Motor neuron (in vitro differentiated cells): Measurements from ENCODE around the gene LINGO3. TPM values are rescaled to one million over a fixed set of nuclear protein-coding genes. Genes with fewer than 3 reads are reported as not detected.

Source experiments
- ATAC-seq, 8 experiments: fragments of 200-7000 bp; cut with Tn5 transposase; replicated peaks in 6 of 8; 2 replicates each; pipeline ENCODE4 v1.8.0; 2021; ENCODE audit warnings: mild to moderate bottlenecking in 8 of 8, moderate library complexity in 8 of 8
- H3K27ac ChIP-seq, 2 donors: fragments of 250-450 bp; sonication (Bioruptor Pico); 2 replicates each; pipeline ENCODE4 v1.9.0; 2021; ENCODE audit warnings: antibody characterized with exemption in 2 of 2, mild to moderate bottlenecking in 2 of 2, moderate library complexity in 1 of 2
- H3K4me1 ChIP-seq, 2 donors: fragments of 250-450 bp; sonication (Bioruptor Pico); replicated peaks in 1 of 2; 2 replicates each; pipeline ENCODE4 v1.6.1; 2021; ENCODE audit warnings: antibody characterized with exemption in 2 of 2, mild to moderate bottlenecking in 2 of 2, moderate library complexity in 1 of 2
- H3K4me3 ChIP-seq, 5 donors: fragments of 250-450 bp; sonication (Bioruptor Pico); 2 replicates each; pipeline ENCODE4 v1.9.0; 2021; ENCODE audit warnings: antibody characterized with exemption in 5 of 5, mild to moderate bottlenecking in 5 of 5, moderate library complexity in 4 of 5
- WGBS, 10 experiments: fragments of 450-650 bp; shearing (Covaris generic); methylation state at CpG; one replicate each; pipeline ENCODE4 v1.0.0; 2022; 5-methylcytosine and 5-hydroxymethylcytosine counted together
- in situ Hi-C, 9 experiments: fragments of 400-800 bp; cut with MboI; loops; one replicate each; pipeline ENCODE4 v1.15.0; 2021; ENCODE audit warnings: low sequenced_read_pairs in 9 of 9, low pct_unique_long_range_greater_than_20kb in 2 of 9; ENCODE audit not compliant: unreplicated experiment in 9 of 9
- total RNA-seq, 8 experiments: library from RNA; unstranded; fragments of 300-600 nt; gene quantifications; 2 replicates each; pipeline versions ENCODE4 v1.2.3 to v1.2.4, GENCODE V29; 2022

The LINGO3 gene
- total RNA-seq, 8 experiments from 2014 or later: 0.27 to 1.4 (median 0.35) TPM; not detected in 3

DNA sequence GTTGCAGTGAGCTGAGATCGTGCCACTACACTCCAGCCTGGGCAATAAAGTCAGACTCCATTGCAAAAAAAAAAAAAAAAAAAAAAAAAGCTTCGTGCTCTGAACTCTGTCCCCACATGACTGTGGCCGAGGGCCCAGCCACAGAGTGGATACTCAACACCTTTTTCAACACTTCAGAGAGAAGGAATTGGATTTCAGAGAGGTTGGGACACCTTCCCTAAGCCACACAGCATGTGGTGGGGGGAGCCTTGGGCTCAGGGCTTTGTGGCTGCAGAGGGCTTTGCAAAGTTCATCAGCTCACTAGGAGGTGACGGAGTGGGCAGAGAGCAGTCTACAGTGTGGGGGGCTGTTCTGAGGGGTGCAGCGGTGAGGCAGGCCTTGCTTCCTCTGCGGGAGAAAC lies 11.0 kb upstream of the LINGO3 start:
- H3K4me1 ChIP-seq: peaks cover 6% of the 10 kb centered on the region in 2 donors
- no peak overlapping the region for H3K4me3 ChIP-seq
- WGBS, 10 experiments: 57 to 100% (median 90%) methylated on average over 1 to 2 of the region's 6 CpGs; no CpG with 5 or more reads in 5 of the 10 experiments
- no peak overlapping the region for H3K27ac ChIP-seq
- no peak for ATAC-seq
- in situ Hi-C loops: no loop called here

DNA sequence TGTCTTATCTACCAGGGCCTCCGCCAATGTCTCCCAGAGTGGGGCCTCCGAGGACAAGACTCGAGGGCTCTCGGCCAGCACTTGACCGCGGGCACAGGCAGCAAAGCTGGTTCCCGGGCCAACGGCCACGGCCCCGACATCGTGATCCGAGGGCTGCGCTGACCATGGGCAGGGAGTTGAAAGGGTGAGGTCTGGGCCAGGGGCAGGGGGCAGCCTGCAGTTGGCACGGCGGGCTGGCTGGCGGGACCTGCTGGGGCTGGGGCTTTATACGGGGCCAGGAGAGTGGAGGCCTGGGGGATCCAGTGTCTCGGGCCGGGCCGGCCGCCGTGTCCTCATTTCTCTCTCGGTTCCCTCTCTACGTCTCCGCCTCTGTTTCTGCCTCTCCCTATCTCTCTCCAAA lies 9.8 kb upstream of the LINGO3 start:
- Histone ChIP-seq H3K4me3 (no peak overlapping the region), H3K27ac (peak overlapping the region in 1 of 2 donors; percentile 48), H3K4me1 (peaks cover 6% of the 10 kb centered on the region in 2 donors)
- in situ Hi-C loops: no loop called here
- no peak for ATAC-seq
- WGBS, 10 experiments: 20 to 100% (median 60%) methylated on average over 1 to 3 of the region's 25 CpGs; no CpG with 5 or more reads in 7 of the 10 experiments

DNA sequence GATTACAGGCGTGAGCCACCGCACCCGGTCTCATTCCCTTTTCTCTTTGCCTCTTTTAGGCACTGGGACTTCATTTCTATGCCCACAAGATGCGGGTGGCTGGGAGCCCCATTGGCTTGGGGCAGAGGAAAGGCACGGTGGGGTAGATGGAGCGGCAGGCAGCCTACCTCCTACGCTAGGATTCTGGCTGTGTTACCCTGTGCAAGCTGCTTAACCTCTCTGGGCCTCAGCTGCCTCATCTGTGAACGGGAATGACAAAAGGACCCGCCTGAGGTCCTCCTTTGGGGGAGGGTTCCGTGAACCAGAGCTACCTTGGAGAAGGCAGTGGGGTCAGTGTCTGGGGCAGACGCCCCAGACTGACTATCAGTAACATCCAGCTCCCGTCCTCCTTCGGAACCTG lies 9.3 kb upstream of the LINGO3 start:
- Histone ChIP-seq H3K4me1 (peaks cover 6% of the 10 kb centered on the region in 2 donors), H3K4me3 (no peak overlapping the region), H3K27ac (no peak overlapping the region)
- ATAC-seq: no peak
- WGBS, 10 experiments: 78 to 90% (median 80%) methylated on average over 1 to 8 of the region's 13 CpGs; no CpG with 5 or more reads in 5 of the 10 experiments
- in situ Hi-C loops: no loop called here

DNA sequence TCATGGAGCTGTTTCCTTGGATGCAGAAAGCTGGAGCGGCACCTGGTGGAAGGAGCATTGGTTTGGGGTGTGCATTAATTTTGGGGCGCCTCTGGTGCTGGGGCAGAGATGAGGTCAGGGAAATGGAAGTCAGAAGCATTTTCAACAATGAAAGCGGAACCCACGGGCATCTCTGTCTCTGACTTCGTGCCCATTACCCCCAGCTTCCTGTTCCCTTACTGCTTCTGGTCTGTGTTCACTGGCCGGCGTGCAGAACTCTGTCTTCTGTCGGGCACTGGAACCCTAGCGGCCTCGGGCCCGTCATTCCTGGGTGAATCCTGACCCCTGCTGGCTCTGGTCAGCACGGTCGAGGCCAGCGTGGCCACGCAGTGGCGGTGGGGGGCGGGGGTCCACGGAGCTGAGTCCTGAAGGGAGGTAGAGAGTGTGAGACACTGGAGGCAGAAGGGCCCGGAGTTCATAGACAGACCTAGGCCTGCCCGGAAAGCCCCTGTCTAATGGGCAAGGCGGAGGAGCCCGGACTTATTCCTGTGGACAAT lies 7.9 kb upstream of the LINGO3 start:
- peak; percentile 33 to 92 (median 72) for ATAC-seq
- H3K27ac ChIP-seq: no peak overlapping the region
- WGBS, 10 experiments: 4 to 86% (median 16%) methylated on average over 1 to 9 of the region's 22 CpGs; no CpG with 5 or more reads in 6 of the 10 experiments
- H3K4me1 ChIP-seq: peaks cover 6% of the 10 kb centered on the region in 2 donors
- H3K4me3 ChIP-seq: no peak overlapping the region
- in situ Hi-C loops: no loop called here

DNA sequence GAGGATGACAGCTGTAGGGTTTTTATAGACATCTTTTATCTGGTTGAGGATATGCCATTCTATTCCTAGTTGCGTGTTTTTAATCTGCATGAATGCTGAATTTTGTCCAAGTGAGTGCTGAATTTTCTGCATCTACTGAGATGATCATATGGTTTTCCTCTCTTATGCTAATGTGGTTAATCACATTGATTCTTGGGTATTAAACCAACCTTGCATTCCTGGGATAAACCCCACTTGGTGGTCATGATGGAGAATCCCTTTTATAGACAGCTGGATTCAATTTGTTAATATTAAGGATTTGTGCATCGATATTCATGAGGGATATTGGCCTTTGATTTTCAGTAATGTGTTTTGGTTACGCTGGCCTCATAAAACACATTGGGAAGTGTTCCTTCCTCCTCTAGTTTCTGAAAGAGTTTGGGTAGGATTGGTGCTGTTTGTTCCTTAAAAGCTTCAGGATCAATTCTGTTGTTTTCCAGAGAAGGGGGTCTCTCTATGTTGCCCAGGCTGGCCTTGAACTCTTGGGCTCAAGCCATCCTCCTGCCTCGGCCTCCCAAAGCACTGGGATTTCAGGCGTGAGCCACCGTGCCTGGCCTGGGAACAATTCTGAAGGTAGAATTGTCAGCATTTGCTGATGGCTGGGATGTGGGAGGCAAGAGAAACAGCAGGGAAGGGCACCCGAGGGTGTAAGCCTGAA lies 7.3 kb upstream of the LINGO3 start:
- no peak overlapping the region for H3K4me3 ChIP-seq
- no peak for ATAC-seq
- no peak overlapping the region for H3K27ac ChIP-seq
- in situ Hi-C loops: no loop called here
- 79 to 100% (median 84%) methylated on average over 1 to 6 of the region's 7 CpGs; no CpG with 5 or more reads in 2 of the 10 experiments for WGBS, 10 experiments
- H3K4me1 ChIP-seq: peaks cover 6% of the 10 kb centered on the region in 2 donors

DNA sequence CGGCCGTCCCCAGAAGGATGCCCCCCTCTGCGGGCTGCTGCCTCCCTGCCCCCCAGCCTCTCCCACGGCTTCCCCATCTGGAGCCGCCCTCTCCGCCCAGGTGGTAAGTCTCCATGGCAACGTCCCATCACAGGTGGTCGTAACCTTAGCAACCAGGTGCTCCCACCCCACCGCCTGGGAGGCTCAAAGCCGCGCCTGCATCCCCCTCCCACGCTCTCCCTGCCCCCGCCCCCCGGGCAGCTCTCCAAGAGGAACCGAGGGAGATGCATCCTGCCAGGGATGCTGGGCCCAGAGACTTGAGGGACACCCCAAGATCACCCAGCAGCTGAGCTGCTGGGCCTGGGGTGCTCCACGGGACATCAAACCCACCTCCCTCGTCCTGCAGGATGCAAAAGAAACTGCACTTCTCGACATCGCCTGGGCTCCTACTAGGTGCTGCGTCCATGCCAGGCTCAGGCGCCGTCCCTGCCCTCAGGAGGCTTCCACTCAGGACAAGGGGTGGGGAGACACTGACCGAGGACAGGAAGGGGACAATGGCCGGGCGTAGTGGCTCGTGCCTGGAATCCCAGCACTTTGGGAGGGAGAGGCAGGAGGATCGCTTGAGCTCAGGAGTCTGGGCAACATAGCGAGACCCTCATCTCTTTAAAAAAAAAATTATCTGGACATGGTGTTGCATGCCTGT lies 5.0 kb upstream of the LINGO3 start:
- 20 to 100% (median 89%) methylated on average over 1 to 4 of the region's 28 CpGs; no CpG with 5 or more reads in 4 of the 10 experiments for WGBS, 10 experiments
- no peak overlapping the region for H3K4me3 ChIP-seq

DNA sequence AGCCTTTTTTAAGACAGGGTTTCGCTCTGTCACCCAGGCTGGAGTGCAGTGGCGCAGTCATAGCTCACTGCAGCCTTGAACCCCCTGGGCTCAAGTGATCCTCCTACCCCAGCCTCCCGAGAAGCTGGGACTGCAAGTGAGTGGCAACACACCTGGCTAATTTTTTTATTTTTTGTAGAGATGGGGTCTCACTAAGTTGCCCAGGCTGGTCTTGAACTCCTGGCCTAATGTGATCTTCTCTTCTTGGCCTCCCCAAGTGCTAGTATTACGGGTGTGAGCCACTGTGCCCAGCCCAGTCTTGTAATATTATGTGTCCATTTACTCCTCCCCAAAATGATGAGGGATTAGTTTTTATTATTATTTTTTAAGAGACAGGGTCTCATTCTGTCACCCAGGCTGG lies 3.1 kb upstream of the LINGO3 start:
- Histone ChIP-seq H3K4me1 (peaks cover under 1 to 7% of the 10 kb centered on the region in 2 donors), H3K4me3 (no peak overlapping the region), H3K27ac (no peak overlapping the region)
- WGBS, 10 experiments: 20 to 100% (median 75%) methylated on average over 1 to 2 of the region's 4 CpGs; no CpG with 5 or more reads in 4 of the 10 experiments
- in situ Hi-C loops: no loop called here
- ATAC-seq: no peak

More for the DNA sequence above, 5.0 kb upstream of the LINGO3 start:
- ATAC-seq: no peak
- in situ Hi-C loops: no loop called here
- Histone ChIP-seq H3K27ac (no peak overlapping the region), H3K4me1 (peaks cover 5 to 6% of the 10 kb centered on the region in 2 donors)

DNA sequence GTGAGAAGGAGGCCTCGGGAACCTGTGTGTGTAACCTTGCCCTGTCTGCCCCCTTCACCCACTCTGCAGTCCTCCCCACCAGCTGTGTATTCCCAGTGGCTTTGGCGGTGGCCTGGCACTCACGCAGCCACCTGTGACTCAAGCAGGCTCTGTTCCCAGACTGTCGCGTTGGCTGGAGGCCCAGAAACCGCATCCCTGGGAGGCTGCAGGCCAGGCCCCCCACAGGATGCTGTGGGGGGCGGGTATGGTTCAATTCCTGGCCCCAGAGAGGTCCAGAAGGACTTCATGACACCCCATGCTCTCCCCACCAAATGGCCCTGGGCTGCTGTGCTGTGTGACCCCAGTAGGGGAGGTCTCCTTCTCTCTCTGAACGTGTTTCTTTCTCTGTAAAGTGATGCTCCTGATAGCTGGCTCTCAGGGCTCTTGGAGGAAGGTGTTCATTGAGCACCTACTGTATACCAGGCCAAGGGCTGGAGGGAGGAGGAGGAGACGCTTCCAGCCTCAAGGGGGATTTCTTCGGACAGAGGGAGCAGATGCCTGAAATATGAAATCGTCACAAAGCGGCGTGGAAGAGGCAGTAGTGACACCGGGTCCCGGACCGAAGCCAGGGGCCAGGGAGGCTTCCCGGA lies 1.9 kb upstream of the LINGO3 start:
- peak in 3 of 8 experiments; percentile 17 to 72 (median 60) for ATAC-seq
- in situ Hi-C loops: no loop called here
- Histone ChIP-seq H3K4me1 (peaks cover 0 to 7% of the 10 kb centered on the region in 2 donors), H3K27ac (no peak overlapping the region), H3K4me3 (no peak overlapping the region)
- 17 to 100% (median 58%) methylated on average over 1 to 8 of the region's 17 CpGs; no CpG with 5 or more reads in 2 of the 10 experiments for WGBS, 10 experiments

DNA sequence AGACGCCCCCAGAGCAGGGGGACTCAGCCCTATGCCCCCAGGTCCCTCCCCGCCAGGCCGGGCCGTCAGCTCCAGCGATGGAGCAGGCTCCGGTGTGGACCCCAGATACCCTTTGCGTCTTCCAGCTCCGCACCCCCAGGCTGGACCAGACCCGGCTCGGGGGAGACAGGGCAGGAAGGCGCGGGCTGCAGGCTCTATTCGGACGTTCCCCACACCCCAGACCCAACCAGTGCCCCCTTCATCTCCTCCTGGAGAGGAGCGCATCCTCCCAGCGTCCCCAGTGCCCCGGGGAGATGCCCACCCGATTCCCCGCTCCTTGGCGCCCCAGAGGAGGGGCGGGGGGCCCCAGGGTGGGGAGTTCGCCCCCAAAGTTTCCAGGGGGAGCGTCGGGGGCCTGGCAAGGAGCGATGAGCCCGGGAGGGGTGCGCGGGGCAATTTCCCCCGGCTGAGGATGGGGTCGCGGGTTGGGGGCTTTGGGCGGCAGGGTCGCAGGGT lies 389 bp downstream of the LINGO3 start:
- Histone ChIP-seq H3K27ac (no peak overlapping the region), H3K4me3 (peak overlapping the region; percentile 9 to 29 (median 22)), H3K4me1 (peaks cover 6 to 13% of the 10 kb centered on the region in 2 donors)
- in situ Hi-C loops: no loop called here
- no CpG with 5 or more reads among the region's 33 CpGs for WGBS, 10 experiments
- peak in 1 of 8 experiments; percentile 3 for ATAC-seq

DNA sequence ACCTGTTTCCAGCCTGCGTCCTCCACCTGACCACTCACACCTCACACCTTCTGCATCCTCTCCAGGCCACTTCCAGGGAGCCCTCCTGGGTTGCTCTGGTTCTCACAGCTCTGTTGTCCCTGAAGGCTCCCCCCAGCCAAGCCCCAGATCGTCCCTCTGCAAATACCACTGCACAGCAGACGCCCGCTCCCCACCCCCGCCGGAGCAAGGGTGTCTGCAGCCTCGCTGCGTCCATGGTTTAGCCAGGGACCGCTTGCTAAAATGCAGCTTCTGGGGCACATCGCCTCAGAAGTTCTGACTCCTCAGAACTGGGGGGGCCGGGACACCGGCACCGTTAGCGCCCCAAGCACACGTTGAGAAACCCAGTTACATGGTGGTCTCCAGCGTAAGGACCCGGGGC lies 983 bp downstream of the LINGO3 start:
- H3K4me1 ChIP-seq: peaks cover 9 to 16% of the 10 kb centered on the region in 2 donors
- 40 to 71% (median 64%) methylated on average over 1 to 12 of the region's 17 CpGs; no CpG with 5 or more reads in 7 of the 10 experiments for WGBS, 10 experiments
- in situ Hi-C loops: no loop called here
- no peak for ATAC-seq
- H3K27ac ChIP-seq: no peak overlapping the region
- H3K4me3 ChIP-seq: no peak overlapping the region

DNA sequence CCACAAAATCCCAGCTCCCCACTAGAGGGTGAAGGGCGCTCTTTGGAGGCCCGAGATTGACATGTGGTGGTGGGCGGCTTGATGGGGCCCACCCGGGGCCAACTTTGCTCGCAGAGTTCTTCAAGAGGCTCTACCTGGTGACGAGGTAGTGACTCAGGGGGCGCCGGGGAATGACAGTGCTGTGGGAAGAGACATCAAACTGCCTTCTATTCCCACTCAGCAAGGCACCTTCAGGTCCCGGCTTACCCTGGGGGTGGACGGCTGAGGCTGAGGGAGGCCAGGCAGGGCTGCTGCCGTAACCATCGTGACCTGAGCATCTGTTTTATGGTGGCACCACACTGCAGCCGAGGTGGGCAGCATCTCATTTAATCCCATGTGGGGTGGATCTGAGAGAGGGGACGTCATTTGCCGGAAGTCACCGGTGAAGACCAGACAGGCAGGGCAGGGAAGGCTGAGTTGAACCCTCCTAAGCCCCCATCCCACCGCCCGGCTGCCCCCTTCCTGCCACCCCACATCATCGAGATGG lies 1.6 kb downstream of the LINGO3 start:
- Histone ChIP-seq H3K27ac (no peak overlapping the region), H3K4me1 (peaks cover 9 to 16% of the 10 kb centered on the region in 2 donors), H3K4me3 (no peak overlapping the region)
- 61 to 80% (median 75%) methylated on average over 1 to 7 of the region's 19 CpGs; no CpG with 5 or more reads in 5 of the 10 experiments for WGBS, 10 experiments
- in situ Hi-C loops: no loop called here
- no peak for ATAC-seq

DNA sequence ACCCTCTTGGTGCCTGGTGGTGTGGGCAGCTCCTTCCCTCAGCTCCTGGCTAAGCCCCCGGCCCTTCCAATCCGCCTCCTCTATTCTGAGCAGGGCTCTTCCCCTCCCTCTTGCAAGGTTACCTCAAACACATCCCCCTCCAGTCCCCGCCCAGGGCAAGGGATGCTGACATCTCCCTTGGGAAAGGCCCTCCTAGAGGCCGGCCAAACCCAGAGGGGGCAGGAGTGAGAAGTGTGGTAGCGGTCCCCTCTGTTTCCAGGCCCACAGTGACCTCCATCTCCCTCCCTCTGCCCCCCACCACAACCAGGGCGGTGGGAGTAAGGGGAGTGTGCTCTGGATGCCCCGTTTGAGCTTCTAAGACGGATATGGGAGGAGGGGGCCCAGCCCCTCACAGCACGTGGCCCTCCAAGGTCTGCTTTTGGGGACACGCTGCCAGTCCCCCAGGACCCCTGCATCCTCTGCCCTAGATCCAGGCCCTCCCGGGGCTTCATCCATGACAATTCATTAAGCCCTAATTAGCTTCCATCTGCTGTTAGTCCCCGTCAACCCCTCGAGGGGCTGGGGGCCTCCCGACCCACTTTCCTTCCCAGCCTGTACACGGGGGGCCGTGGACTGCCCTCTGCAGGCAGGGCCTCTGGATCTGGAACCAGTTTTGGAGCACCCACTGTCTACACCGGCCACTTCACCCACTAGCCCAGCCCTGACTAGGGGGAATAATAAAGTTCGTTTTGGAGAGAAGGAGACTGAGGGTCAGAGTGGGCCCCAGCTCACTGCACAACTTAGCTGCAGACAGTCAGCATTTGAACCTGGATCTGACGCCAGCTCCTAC lies 2.3 kb downstream of the LINGO3 start:
- in situ Hi-C loops: no loop called here
- Histone ChIP-seq H3K4me1 (peaks cover 9 to 16% of the 10 kb centered on the region in 2 donors), H3K4me3 (no peak overlapping the region), H3K27ac (no peak overlapping the region)
- WGBS, 10 experiments: 17 to 80% (median 60%) methylated on average over 1 to 7 of the region's 19 CpGs; no CpG with 5 or more reads in 3 of the 10 experiments
- no peak for ATAC-seq
